A549 (cell line): ENCODE measurements around the gene SNRNP35.

Experiments
- CHD4 ChIP-seq: fragments of 200-600 bp; sonication (generic); IDR thresholded peaks from 2 replicates; pipeline ENCODE4 v1.6.1; 2016; ENCODE audit warnings: antibody characterized with exemption, mild to moderate bottlenecking, borderline replicate concordance
- HOXB13 ChIP-seq: fragments of 250-450 bp; sonication (Bioruptor Pico); IDR thresholded peaks from 2 replicates; pipeline ENCODE4 v1.5.0; 2020; ENCODE audit warnings: low read depth, mild to moderate bottlenecking, moderate library complexity
- KDM1A ChIP-seq: fragments of 200-600 bp; sonication (generic); IDR thresholded peaks from 2 replicates; pipeline ENCODE4 v1.6.1; 2016; ENCODE audit warnings: low read depth, mild to moderate bottlenecking
- MAFK ChIP-seq: fragments of 450-650 bp; IDR thresholded peaks from 2 replicates; pipeline ENCODE4 v1.6.1; 2014; ENCODE audit not compliant: partially characterized antibody
- MAZ ChIP-seq: fragments of 150-350 bp; IDR thresholded peaks from 2 replicates; pipeline ENCODE4 v1.6.1; 2014; ENCODE audit warnings: antibody characterized with exemption, low read depth, low read length, borderline replicate concordance
- POLR2A ChIP-seq: IDR thresholded peaks from 2 replicates; pipeline ENCODE4 v1.6.1; 2012; ENCODE audit warnings: mild to moderate bottlenecking, low read length
- REST ChIP-seq: fragments of 200-600 bp; sonication (generic); IDR thresholded peaks from 2 replicates; pipeline ENCODE4 v1.6.1; 2016; ENCODE audit warnings: antibody characterized with exemption, mild to moderate bottlenecking, moderate library complexity
- SMC3 ChIP-seq: fragments of >200 bp; sonication (Bioruptor Twin); formaldehyde crosslinking; IDR thresholded peaks from 3 replicates; pipeline ENCODE4 v1.6.1; 2018; ENCODE audit warnings: inconsistent platforms
- TF ChIP-seq, protein P1 (sequence below): fragments of >200 bp; sonication (Bioruptor Twin); formaldehyde crosslinking; IDR thresholded peaks from 3 replicates; pipeline ENCODE4 v1.5.1; 2016
- TF ChIP-seq, protein P2 (sequence below): IDR thresholded peaks from 2 replicates; pipeline ENCODE4 v1.6.1; 2012; ENCODE audit warnings: low read depth, borderline replicate concordance

- TF ChIP-seq, protein P1, sequence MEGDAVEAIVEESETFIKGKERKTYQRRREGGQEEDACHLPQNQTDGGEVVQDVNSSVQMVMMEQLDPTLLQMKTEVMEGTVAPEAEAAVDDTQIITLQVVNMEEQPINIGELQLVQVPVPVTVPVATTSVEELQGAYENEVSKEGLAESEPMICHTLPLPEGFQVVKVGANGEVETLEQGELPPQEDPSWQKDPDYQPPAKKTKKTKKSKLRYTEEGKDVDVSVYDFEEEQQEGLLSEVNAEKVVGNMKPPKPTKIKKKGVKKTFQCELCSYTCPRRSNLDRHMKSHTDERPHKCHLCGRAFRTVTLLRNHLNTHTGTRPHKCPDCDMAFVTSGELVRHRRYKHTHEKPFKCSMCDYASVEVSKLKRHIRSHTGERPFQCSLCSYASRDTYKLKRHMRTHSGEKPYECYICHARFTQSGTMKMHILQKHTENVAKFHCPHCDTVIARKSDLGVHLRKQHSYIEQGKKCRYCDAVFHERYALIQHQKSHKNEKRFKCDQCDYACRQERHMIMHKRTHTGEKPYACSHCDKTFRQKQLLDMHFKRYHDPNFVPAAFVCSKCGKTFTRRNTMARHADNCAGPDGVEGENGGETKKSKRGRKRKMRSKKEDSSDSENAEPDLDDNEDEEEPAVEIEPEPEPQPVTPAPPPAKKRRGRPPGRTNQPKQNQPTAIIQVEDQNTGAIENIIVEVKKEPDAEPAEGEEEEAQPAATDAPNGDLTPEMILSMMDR = no peak
- TF ChIP-seq HOXB13 (CRISPR knock-in tag) (no peak), MAFK (no peak), MAZ (no peak), KDM1A (no peak), POLR2A (no peak), REST (no peak), CHD4 (no peak), SMC3 (no peak)
- TF ChIP-seq, protein P2, sequence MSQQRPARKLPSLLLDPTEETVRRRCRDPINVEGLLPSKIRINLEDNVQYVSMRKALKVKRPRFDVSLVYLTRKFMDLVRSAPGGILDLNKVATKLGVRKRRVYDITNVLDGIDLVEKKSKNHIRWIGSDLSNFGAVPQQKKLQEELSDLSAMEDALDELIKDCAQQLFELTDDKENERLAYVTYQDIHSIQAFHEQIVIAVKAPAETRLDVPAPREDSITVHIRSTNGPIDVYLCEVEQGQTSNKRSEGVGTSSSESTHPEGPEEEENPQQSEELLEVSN = no peak
Measured at GRCh38 chr12:123491056-123491455, 33.1 kb downstream of the SNRNP35 start.
